ENCODE results near the gene ZNRF2.
"Not testable (repeated sequence)": the region's sequence is repeated elsewhere in the genome, so short reads cannot be mapped to it uniquely, and the experiment has no call there.

ZNRF2 gene

DNA sequence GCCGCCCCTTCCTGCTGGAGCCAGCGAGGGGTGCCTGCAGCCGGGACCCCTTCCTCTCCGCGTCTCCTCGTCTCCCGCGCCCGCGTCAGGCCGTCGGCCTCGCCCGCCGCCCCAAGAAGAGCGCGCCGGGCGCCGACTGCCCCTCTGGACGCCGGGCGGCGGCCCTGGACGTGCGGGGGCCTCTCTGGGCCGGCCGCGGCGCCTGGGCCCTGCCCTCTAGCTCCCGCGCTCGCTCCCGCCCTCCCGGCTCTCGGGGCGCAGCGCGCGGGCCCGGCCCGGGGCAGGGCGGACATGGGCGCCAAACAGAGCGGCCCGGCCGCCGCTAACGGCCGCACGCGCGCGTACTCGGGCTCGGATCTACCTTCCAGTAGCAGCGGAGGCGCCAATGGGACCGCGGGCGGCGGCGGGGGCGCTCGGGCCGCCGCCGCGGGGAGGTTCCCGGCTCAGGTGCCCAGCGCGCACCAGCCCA is 704 bp downstream of the ZNRF2 start:
- Histone ChIP-seq H3K27me3 (ENCODE audit: insufficient read depth, low read length) (peaks cover 8% of the 10 kb centered on the region), H3K36me3 (ENCODE audit: insufficient read depth, low read length) (no peaks in the 10 kb centered on the region), H3K4me3 (ENCODE audit: low read length) (peak overlapping the region; percentile 76), H2AFZ (ENCODE audit: low read depth, low read length) (peak overlapping the region; percentile 91), H3K4me1 (ENCODE audit: insufficient read depth, low read length) (peaks cover 20% of the 10 kb centered on the region), H3K9me3 (ENCODE audit: low read length) (no peaks in the 10 kb centered on the region)

DNA sequence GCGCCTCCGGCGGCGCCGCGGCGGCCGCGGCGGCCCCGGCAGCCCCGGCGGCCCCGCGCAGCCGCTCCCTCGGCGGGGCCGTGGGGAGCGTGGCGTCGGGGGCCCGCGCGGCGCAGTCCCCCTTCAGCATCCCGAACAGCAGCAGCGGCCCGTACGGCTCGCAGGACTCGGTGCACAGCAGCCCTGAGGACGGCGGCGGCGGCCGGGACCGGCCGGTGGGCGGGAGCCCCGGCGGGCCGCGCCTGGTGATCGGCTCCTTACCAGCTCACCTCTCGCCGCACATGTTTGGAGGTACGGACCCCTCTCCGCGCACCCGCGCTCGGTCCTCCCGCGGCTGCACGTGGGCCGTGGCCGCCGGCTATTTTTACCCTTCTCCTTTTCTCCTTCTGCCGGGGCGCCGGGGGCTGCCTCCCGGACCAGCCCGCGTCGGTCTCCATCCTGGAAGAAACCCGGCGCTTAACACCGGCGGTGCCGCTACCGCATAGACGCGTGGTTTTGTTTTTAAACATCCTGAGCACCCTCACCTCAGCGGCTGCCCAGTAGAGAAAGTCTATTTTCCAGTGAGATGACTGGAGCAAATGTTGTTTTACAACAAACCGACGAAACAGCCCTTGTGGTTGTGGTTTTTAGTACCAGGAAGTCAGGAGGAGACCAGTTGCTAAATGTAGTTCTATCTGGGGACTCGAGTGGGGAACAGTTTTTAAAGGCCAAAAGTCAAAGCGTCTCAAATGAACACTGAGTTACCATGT is 1.3 kb downstream of the ZNRF2 start:
- Histone ChIP-seq H3K36me3 (ENCODE audit: insufficient read depth, low read length) (no peaks in the 10 kb centered on the region), H3K4me1 (ENCODE audit: insufficient read depth, low read length) (peaks cover 20% of the 10 kb centered on the region), H3K27me3 (ENCODE audit: insufficient read depth, low read length) (peaks cover 8% of the 10 kb centered on the region), H3K4me3 (ENCODE audit: low read length) (peak overlapping the region; percentile 76), H2AFZ (ENCODE audit: low read depth, low read length) (peak overlapping the region; percentile 52), H3K9me3 (ENCODE audit: low read length) (no peaks in the 10 kb centered on the region)

DNA sequence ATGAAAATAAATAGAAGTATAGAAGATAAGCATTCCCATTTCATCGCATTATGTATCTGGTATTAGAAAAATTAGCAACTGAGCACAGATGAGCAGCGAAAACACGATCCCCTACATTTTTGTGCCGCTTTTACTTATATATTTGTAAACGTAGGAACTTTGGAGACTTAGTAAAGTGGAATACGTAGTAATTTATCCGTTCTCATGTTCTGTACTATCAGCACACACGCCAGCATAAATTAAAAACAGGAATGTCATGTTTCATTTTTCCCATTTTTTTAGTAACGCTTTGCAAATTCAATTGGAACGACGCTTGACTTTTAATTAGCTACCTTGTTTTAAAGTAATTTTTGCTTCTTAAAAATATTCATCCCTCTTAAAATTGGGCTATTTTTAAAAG is 2.4 kb downstream of the ZNRF2 start:
- Histone ChIP-seq H3K9me3 (ENCODE audit: low read length) (no peaks in the 10 kb centered on the region), H3K4me1 (ENCODE audit: insufficient read depth, low read length) (peaks cover 20% of the 10 kb centered on the region), H3K4me3 (ENCODE audit: low read length) (peak overlapping the region; percentile 76), H3K27me3 (ENCODE audit: insufficient read depth, low read length) (peaks cover 5% of the 10 kb centered on the region), H2AFZ (ENCODE audit: low read depth, low read length) (no peak overlapping the region), H3K36me3 (ENCODE audit: insufficient read depth, low read length) (no peaks in the 10 kb centered on the region)

DNA sequence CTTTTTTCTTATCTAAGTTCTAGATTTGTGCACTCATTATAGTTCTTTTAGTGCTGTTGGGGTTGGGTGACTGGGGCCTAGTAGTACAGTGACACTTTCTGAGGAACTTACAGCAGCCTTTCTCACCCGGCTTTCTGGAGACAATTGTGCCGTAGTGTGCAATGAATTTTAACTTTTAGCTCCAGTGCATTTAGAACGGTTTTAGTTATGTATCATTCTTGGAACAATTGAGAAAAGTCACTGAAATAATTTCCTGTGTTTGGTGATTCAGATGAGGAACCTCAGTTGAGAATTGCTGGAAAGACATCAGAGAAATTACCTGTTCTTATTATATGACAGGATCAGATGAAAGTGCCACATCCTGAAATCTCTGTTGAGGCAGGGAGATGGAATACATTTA is 3.2 kb downstream of the ZNRF2 start:
- H3K36me3 ChIP-seq (ENCODE audit: insufficient read depth, low read length); H2AFZ ChIP-seq (ENCODE audit: low read depth, low read length); H3K9me3 ChIP-seq (ENCODE audit: low read length); H3K27me3 ChIP-seq (ENCODE audit: insufficient read depth, low read length): not testable (repeated sequence)
- H3K4me1 ChIP-seq (ENCODE audit: insufficient read depth, low read length), result peaks cover 20% of the 10 kb centered on the region
- peak overlapping the region; percentile 34 for H3K4me3 ChIP-seq (ENCODE audit: low read length)

DNA sequence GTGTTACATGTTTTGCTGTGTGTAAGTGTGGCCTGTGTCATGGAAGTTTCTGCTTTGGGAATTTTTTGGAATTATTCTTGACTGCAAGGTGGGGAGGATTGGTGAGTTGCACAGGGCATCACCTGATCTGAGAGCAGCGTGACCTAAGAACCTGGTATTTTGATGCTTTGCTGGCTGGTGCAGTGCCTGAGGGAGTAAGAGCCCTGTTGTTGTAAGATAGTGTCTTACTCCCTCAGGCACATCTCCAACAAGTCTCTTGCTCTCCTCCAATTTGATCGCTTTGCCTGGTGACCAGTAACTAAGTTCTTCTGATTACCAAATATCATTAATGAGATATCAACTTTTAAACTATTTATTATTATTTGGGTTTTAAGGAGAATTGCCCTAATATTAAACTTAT is 5.2 kb downstream of the ZNRF2 start:
- not testable (repeated sequence) for H3K9me3 ChIP-seq (ENCODE audit: low read length); H3K4me3 ChIP-seq (ENCODE audit: low read length)

DNA sequence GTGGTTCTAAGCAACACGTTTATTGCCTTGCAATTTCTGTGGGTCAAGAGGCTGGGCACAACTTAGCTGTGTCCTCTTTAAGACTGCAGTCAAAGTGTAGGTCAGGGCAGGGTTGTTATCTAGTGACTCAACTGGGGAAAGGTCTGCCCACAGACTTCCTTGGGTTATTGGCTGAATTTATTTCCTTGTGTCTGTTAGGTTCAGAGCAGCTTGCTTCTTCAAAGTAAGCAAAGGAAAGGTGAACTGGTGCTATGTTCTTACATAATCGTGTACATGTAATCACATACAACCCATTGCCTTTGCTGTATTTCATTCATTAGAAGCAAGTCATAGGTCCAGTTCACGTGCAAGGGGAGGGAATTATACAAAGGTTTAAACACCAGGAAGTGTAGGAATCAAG is 5.9 kb downstream of the ZNRF2 start:
- H3K27me3 ChIP-seq (ENCODE audit: insufficient read depth, low read length); H3K4me3 ChIP-seq (ENCODE audit: low read length); H3K36me3 ChIP-seq (ENCODE audit: insufficient read depth, low read length); H2AFZ ChIP-seq (ENCODE audit: low read depth, low read length); H3K9me3 ChIP-seq (ENCODE audit: low read length): not testable (repeated sequence)
- peaks cover 16% of the 10 kb centered on the region for H3K4me1 ChIP-seq (ENCODE audit: insufficient read depth, low read length)

More for the DNA sequence above, 5.2 kb downstream of the ZNRF2 start:
- not testable (repeated sequence) for H3K27me3 ChIP-seq (ENCODE audit: insufficient read depth, low read length); H2AFZ ChIP-seq (ENCODE audit: low read depth, low read length); H3K36me3 ChIP-seq (ENCODE audit: insufficient read depth, low read length)
- peaks cover 16% of the 10 kb centered on the region for H3K4me1 ChIP-seq (ENCODE audit: insufficient read depth, low read length)

DNA sequence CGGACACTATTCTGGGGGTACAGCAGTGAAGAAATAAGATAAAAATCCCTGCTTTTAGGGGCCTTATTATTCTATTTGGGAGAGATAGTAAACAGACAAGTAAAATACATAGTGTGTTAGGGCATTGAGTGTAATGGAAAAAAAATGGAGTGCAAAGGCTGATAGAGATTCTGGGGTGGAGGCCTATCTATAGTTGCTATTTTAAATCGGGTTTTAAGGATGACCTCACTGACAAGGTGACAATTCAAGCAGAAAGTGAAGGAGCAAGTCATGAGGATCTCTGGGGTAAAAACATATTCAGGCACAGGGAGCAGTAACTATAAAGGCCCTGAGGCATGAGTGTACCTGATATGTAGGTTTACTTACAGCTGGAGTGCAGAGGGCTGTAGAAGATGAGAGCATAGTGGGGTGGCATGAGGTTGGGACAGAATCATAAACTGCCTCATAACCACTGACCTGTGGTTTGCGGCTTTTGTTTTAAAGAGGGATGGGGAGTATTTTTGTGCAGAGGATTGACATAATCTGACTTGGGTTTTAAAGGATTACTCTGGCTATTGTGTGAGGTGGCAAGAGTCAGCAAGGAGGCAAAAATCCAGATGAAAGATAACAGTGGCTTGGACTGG is 8.1 kb downstream of the ZNRF2 start:
- not testable (repeated sequence) for H3K36me3 ChIP-seq (ENCODE audit: insufficient read depth, low read length); H3K9me3 ChIP-seq (ENCODE audit: low read length); H3K27me3 ChIP-seq (ENCODE audit: insufficient read depth, low read length); H2AFZ ChIP-seq (ENCODE audit: low read depth, low read length); H3K4me1 ChIP-seq (ENCODE audit: insufficient read depth, low read length); H3K4me3 ChIP-seq (ENCODE audit: low read length)

DNA sequence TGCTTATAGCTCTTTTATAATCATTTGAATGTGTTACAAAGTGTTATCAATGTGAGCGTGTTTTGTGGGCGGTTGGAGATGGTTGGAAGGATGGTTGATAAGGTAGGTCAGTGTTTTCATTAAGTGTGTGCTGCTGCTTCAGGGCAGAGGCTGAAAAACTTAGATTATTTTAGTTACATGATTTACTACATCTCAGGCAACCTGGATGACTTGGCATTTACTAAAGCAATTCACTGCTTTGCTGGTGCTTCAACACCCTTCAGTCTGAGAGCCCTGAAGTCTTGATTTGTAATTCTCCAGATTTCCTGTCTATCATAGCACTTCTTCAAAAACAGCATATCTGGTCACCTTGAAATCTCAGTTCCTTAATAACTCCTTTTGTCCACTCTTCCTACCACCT is 11.9 kb downstream of the ZNRF2 start:
- H2AFZ ChIP-seq (ENCODE audit: low read depth, low read length); H3K27me3 ChIP-seq (ENCODE audit: insufficient read depth, low read length); H3K4me3 ChIP-seq (ENCODE audit: low read length); H3K4me1 ChIP-seq (ENCODE audit: insufficient read depth, low read length); H3K9me3 ChIP-seq (ENCODE audit: low read length); H3K36me3 ChIP-seq (ENCODE audit: insufficient read depth, low read length): not testable (repeated sequence)

DNA sequence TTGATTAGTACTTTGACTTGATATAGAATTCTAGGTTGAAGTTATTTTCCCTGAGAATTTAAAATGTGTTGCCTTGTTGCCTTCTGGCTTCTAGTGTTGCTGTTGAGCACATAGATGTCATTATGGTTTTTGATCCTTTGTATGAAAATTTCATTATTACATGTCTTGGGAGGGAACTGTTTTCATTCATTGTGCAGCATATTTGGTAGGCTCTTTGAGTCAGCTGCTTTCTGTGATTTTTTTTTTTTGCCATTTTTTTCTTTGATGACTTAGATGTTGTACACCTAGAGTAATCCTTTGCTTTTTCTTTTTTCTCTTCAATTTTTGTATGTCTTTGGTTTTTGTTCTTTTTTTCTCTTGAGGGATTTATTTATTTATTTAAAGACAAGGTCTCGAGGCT is 13.1 kb downstream of the ZNRF2 start:
- H2AFZ ChIP-seq (ENCODE audit: low read depth, low read length); H3K27me3 ChIP-seq (ENCODE audit: insufficient read depth, low read length); H3K4me1 ChIP-seq (ENCODE audit: insufficient read depth, low read length); H3K4me3 ChIP-seq (ENCODE audit: low read length); H3K36me3 ChIP-seq (ENCODE audit: insufficient read depth, low read length); H3K9me3 ChIP-seq (ENCODE audit: low read length): not testable (repeated sequence)

DNA sequence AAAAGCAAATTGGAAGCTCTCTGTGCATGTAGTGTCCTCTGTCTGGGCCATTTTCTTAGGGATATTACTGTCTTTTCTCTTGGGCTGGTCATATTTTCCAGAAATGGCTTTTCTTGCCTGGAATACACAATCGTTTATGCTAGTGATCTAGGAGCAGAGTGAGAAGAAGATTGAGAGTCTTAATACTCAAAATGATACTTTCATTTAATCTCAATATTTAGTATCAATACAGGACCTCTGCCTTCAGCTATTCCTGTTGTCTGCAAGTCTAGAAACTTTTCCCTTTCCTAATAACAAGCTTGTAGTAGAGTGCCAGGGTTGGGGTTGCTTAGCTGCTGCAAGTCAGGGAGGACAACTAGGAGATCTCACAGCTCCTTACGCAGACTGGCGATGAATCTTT is 14.0 kb downstream of the ZNRF2 start:
- H3K27me3 ChIP-seq (ENCODE audit: insufficient read depth, low read length); H3K36me3 ChIP-seq (ENCODE audit: insufficient read depth, low read length); H3K4me3 ChIP-seq (ENCODE audit: low read length); H2AFZ ChIP-seq (ENCODE audit: low read depth, low read length); H3K9me3 ChIP-seq (ENCODE audit: low read length); H3K4me1 ChIP-seq (ENCODE audit: insufficient read depth, low read length): not testable (repeated sequence)

DNA sequence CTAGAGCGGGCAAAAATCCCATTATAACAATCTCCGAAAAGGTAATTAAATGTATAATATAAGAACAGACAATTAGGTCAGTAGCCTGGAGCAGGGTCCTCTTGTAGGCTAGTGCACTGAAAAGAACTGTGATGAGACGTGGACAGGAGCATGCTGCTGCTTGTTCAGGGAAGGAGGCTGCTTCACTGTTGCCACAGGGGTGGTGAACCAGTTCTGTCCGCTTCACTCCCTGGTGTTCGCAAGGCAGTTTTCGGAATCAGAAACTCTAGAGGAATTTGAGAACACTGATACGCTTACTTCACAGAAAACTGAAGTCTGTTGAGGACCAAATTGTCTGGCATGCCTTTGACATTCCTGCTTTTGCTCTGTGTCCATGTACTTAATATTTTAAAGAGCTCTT is 17.4 kb downstream of the ZNRF2 start:
- peaks cover 3% of the 10 kb centered on the region for H3K4me1 ChIP-seq (ENCODE audit: insufficient read depth, low read length)
- H3K36me3 ChIP-seq (ENCODE audit: insufficient read depth, low read length), result no peaks in the 10 kb centered on the region
- no peak overlapping the region for H2AFZ ChIP-seq (ENCODE audit: low read depth, low read length)
- no peaks in the 10 kb centered on the region for H3K27me3 ChIP-seq (ENCODE audit: insufficient read depth, low read length)
- no peaks in the 10 kb centered on the region for H3K9me3 ChIP-seq (ENCODE audit: low read length)
- no peak overlapping the region for H3K4me3 ChIP-seq (ENCODE audit: low read length)

DNA sequence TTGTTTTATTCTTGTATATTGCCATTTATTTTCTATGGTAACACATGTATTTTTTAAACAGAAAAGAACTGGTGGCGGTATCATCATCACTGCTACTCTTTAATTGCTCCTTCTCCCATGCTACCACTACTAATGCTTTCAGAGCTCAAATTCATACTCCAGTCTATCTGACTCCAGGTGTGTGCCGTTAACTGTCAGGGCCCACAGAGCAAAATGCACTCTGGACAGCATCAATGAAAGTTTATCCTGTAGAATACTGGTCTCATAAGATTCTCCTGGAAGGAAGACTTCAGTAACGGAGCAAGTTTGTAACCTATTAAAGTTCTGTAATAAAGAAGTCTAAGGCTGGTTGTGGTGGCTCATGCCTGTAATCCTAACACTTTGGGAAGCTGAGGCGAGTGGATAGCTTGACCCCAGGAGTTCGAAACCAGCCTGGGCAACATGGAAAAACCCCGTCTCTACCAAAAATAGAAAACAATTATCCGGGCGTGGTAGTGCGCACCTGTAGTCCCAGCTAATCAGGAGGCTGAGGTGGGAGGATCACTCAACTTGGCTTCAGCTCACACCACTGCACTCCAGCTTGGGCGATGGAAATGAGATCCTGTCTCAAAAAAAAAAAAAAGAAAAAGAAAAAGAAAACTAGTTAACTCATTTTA is 18.4 kb downstream of the ZNRF2 start:
- no peak overlapping the region for H2AFZ ChIP-seq (ENCODE audit: low read depth, low read length)
- no peak overlapping the region for H3K4me3 ChIP-seq (ENCODE audit: low read length)
- peaks cover 6% of the 10 kb centered on the region for H3K4me1 ChIP-seq (ENCODE audit: insufficient read depth, low read length)
- no peaks in the 10 kb centered on the region for H3K36me3 ChIP-seq (ENCODE audit: insufficient read depth, low read length)
- no peaks in the 10 kb centered on the region for H3K9me3 ChIP-seq (ENCODE audit: low read length)
- no peaks in the 10 kb centered on the region for H3K27me3 ChIP-seq (ENCODE audit: insufficient read depth, low read length)

DNA sequence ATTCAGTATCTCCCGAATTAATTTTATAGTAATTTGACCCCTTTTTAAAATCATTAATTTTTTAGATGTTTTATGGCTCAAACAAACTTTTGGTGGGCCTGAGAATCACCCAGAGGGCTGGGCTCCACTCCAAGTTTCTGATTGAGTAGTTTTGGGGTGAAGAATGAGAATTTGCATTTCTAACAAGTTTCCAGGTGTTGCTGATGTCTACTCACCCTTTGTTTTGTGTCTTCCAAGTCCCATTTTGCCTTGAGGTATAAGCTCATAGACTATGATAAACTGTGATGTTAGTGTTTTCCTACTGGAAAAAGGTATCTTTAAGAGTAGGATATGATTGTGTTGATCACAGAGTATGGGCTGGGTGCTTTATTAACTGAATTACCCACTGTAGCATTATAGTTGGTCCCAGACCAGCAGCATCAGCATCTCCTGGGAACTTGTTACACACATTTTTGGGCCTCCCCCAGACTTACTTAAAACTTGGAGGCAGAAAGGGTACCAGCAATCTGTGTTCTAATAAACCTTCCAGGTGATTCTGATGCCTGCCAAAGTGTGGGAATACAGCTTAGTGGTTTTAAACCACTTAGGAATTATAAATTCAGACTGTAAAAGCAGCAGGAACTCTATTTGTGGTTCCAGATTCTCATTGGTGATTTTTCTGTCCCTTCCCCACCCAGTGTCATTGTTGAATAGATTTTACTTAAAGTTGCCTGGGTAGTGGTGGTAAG is 19.1 kb downstream of the ZNRF2 start:
- H3K9me3 ChIP-seq (ENCODE audit: low read length), result no peaks in the 10 kb centered on the region
- H3K36me3 ChIP-seq (ENCODE audit: insufficient read depth, low read length), result no peaks in the 10 kb centered on the region
- H2AFZ ChIP-seq (ENCODE audit: low read depth, low read length), result no peak overlapping the region

More for the DNA sequence above, 19.1 kb downstream of the ZNRF2 start:
- H3K4me3 ChIP-seq (ENCODE audit: low read length), result no peak overlapping the region
- H3K27me3 ChIP-seq (ENCODE audit: insufficient read depth, low read length), result no peaks in the 10 kb centered on the region
- H3K4me1 ChIP-seq (ENCODE audit: insufficient read depth, low read length), result peaks cover 6% of the 10 kb centered on the region

Data from neuron (in vitro differentiated cells).